Measurements from ENCODE around the gene RTKN. TPM values are rescaled to one million over a fixed set of nuclear protein-coding genes. Genes with fewer than 3 reads are reported as not detected.

The RTKN gene
- polyA plus RNA-seq, 1 donor from 2014 or later: 4.9 TPM

- Histone ChIP-seq H3K9me3 (ENCODE audit: low read length) (no peaks in the 10 kb centered on the region), H4K20me1 (ENCODE audit: insufficient read depth) (no peaks in the 10 kb centered on the region), H3K9ac (ENCODE audit: low read length) (peak within 1 kb of the TSS; percentile 89), H3K4me3 (ENCODE audit: low read length) (peak within 1 kb of the TSS; percentile 92), H3K79me2 (replicated peaks; ENCODE audit: insufficient read depth, low read length) (peaks cover 78% of the 10 kb centered on the region), H3F3A (ENCODE audit: insufficient read depth, low read length, poor library complexity, severe bottlenecking) (no peaks in the 10 kb centered on the region), H3K27me3 (ENCODE audit: insufficient read depth, low read depth, low read length) (no peaks in the 10 kb centered on the region), H3K9me2 (ENCODE audit: insufficient read depth, low read length) (no peaks in the 10 kb centered on the region), H3K36me3 (ENCODE audit: insufficient read depth, low read length) (peaks cover 3% of the 10 kb centered on the region), H2AFZ (ENCODE audit: low read depth, low read length) (peak within 1 kb of the TSS; percentile 57), H3K27ac (ENCODE audit: low read length) (peak within 1 kb of the TSS; percentile 89), H3K4me2 (ENCODE audit: low read length) (peak within 1 kb of the TSS; percentile 86)
- peak; percentile 82 for TF ChIP-seq MXI1 (conservative IDR thresholded peaks at IDR 0.05; ENCODE audit: poor library complexity, severe bottlenecking)
- no peak for TF ChIP-seq EP300 (conservative IDR thresholded peaks at IDR 0.05; ENCODE audit: poor library complexity, severe bottlenecking)
- no peak for TF ChIP-seq CTCF (IDR thresholded peaks at IDR 0.05; ENCODE audit: poor library complexity, severe bottlenecking)
- TF ChIP-seq POLR2AphosphoS5 (IDR thresholded peaks at IDR 0.05): peak; percentile 87
- TF ChIP-seq TAF1 (IDR thresholded peaks at IDR 0.05; ENCODE audit: low read depth): peak; percentile 62
- peak; percentile 44 for TF ChIP-seq SMC3 (conservative IDR thresholded peaks at IDR 0.05; ENCODE audit: poor library complexity)
- no peak for TF ChIP-seq REST (IDR thresholded peaks at IDR 0.05; ENCODE audit: borderline replicate concordance)
- TF ChIP-seq RAD21 (conservative IDR thresholded peaks at IDR 0.05): peak; percentile 29
- no peak for TF ChIP-seq EZH2 (IDR thresholded peaks at IDR 0.05; ENCODE audit: borderline replicate concordance, insufficient read depth, low read length, poor library complexity, severe bottlenecking)
Observed at GRCh38 chr2:74379851-74380789, 61.6 kb downstream of the RTKN start, which contains the start of gene DCTN1. TSS of gene DCTN1 (minus strand) at chr2:74380311. CDS start at chr2:74380037, 274 bp downstream.

GRCh38 chr2:74378007-74378406 lies 63.7 kb downstream of the RTKN start:
- TF ChIP-seq TAF1 (IDR thresholded peaks at IDR 0.05; ENCODE audit: low read depth) (no peak), EZH2 (IDR thresholded peaks at IDR 0.05; ENCODE audit: borderline replicate concordance, insufficient read depth, low read length, poor library complexity, severe bottlenecking) (no peak), EP300 (conservative IDR thresholded peaks at IDR 0.05; ENCODE audit: poor library complexity, severe bottlenecking) (no peak), SMC3 (conservative IDR thresholded peaks at IDR 0.05; ENCODE audit: poor library complexity) (no peak), MXI1 (conservative IDR thresholded peaks at IDR 0.05; ENCODE audit: poor library complexity, severe bottlenecking) (no peak), POLR2AphosphoS5 (IDR thresholded peaks at IDR 0.05) (no peak), CTCF (IDR thresholded peaks at IDR 0.05; ENCODE audit: poor library complexity, severe bottlenecking) (no peak), RAD21 (conservative IDR thresholded peaks at IDR 0.05) (no peak), REST (IDR thresholded peaks at IDR 0.05; ENCODE audit: borderline replicate concordance) (no peak)
- H3K4me2 ChIP-seq (ENCODE audit: low read length): no peak overlapping the region
- H3K36me3 ChIP-seq (ENCODE audit: insufficient read depth, low read length): peaks cover 3% of the 10 kb centered on the region
- no peaks in the 10 kb centered on the region for H3K9me3 ChIP-seq (ENCODE audit: low read length)
- no peaks in the 10 kb centered on the region for H3K9me2 ChIP-seq (ENCODE audit: insufficient read depth, low read length)
- H4K20me1 ChIP-seq (ENCODE audit: insufficient read depth): no peaks in the 10 kb centered on the region
- peak overlapping the region; percentile 92 for H3K4me3 ChIP-seq (ENCODE audit: low read length)
- no peaks in the 10 kb centered on the region for H3F3A ChIP-seq (ENCODE audit: insufficient read depth, low read length, poor library complexity, severe bottlenecking)
- H3K27ac ChIP-seq (ENCODE audit: low read length): no peak overlapping the region
- H3K9ac ChIP-seq (ENCODE audit: low read length): no peak overlapping the region
- H3K27me3 ChIP-seq (ENCODE audit: insufficient read depth, low read depth, low read length): no peaks in the 10 kb centered on the region
- no peak overlapping the region for H2AFZ ChIP-seq (ENCODE audit: low read depth, low read length)
- peaks cover 72% of the 10 kb centered on the region for H3K79me2 ChIP-seq (replicated peaks; ENCODE audit: insufficient read depth, low read length)
